ENCODE results near the gene CHL1.

Gene CHL1

GRCh38 chr3:212432-212831, 15.9 kb downstream of the CHL1 start:
- no peak overlapping the region for H3K4me3 ChIP-seq (ENCODE audit: low read depth, low read length)
- no peak for DNase-seq (ENCODE audit: low read depth, low spot score)
- TF ChIP-seq CTCF (IDR thresholded peaks at IDR 0.05; ENCODE audit: insufficient read depth, low read length, missing control alignments): no peak
- ChIA-PET POLR2A (no interaction called here), CTCF (no interaction called here)

GRCh38 chr3:217099-217813, 20.7 kb downstream of the CHL1 start:
- H3K4me3 ChIP-seq (ENCODE audit: low read depth, low read length): no peak overlapping the region
- ChIA-PET CTCF (no interaction called here), POLR2A (no interaction called here)
- no peak for DNase-seq (ENCODE audit: low read depth, low spot score)
- TF ChIP-seq CTCF (IDR thresholded peaks at IDR 0.05; ENCODE audit: insufficient read depth, low read length, missing control alignments): no peak

- H3K4me3 ChIP-seq (ENCODE audit: low read depth, low read length): no peak overlapping the region
- ChIA-PET POLR2A (no interaction called here), CTCF (no interaction called here)
- TF ChIP-seq CTCF (IDR thresholded peaks at IDR 0.05; ENCODE audit: insufficient read depth, low read length, missing control alignments): no peak
- DNase-seq (ENCODE audit: low read depth, low spot score): no peak
Measured at GRCh38 chr3:217948-218347, 21.4 kb downstream of the CHL1 start.

GRCh38 chr3:228442-229182, 32.0 kb downstream of the CHL1 start:
- CTCF ChIA-PET: no interaction called here
- no peak for TF ChIP-seq CTCF (IDR thresholded peaks at IDR 0.05; ENCODE audit: insufficient read depth, low read length, missing control alignments)
- H3K4me3 ChIP-seq (ENCODE audit: low read depth, low read length): no peak overlapping the region
- no peak for DNase-seq (ENCODE audit: low read depth, low spot score)
- POLR2A ChIA-PET: no interaction called here

- TF ChIP-seq CTCF (IDR thresholded peaks at IDR 0.05; ENCODE audit: insufficient read depth, low read length, missing control alignments): no peak
- POLR2A ChIA-PET: no interaction called here
- CTCF ChIA-PET: no interaction called here
- H3K4me3 ChIP-seq (ENCODE audit: low read depth, low read length): no peak overlapping the region
- no peak for DNase-seq (ENCODE audit: low read depth, low spot score)
Measured at GRCh38 chr3:229183-229661, 32.7 kb downstream of the CHL1 start.

GRCh38 chr3:236881-237280, 40.3 kb downstream of the CHL1 start:
- ChIA-PET CTCF (no interaction called here), POLR2A (no interaction called here)
- TF ChIP-seq CTCF (IDR thresholded peaks at IDR 0.05; ENCODE audit: insufficient read depth, low read length, missing control alignments): no peak
- H3K4me3 ChIP-seq (ENCODE audit: low read depth, low read length): no peak overlapping the region
- DNase-seq (ENCODE audit: low read depth, low spot score): no peak

Measured in AG04449 (cell line).